ENCODE results near the gene TRDMT1. TPM values are rescaled to one million over a fixed set of nuclear protein-coding genes. Genes with fewer than 3 reads are reported as not detected.

The TRDMT1 gene
- total RNA-seq, 1 experiment from 2014 or later, result 20.2 TPM

GRCh38 chr10:17241611-17242333 lies 40.3 kb upstream of the TRDMT1 start:
- no peaks in the 10 kb centered on the region for H3K79me2 ChIP-seq (ENCODE audit: insufficient read depth, low read length)
- H3K23me2 ChIP-seq (ENCODE audit: insufficient read length, low read depth, low read length, poor library complexity, severe bottlenecking), result no peaks in the 10 kb centered on the region
- H3K4me1 Mint-ChIP-seq, result no peaks in the 10 kb centered on the region
- H3T11ph ChIP-seq (ENCODE audit: low read length), result no peak overlapping the region
- no peaks in the 10 kb centered on the region for H3K27me3 Mint-ChIP-seq (ENCODE audit: low read depth)
- H3K9me3 Mint-ChIP-seq, result peaks cover 4 to 6% of the 10 kb centered on the region in 2 experiments; a peak in 4 of 5 replicates
- no peak overlapping the region for H3K9ac ChIP-seq (ENCODE audit: extremely low read depth, insufficient read length, low read length)
- no peak overlapping the region for H3K4ac ChIP-seq (ENCODE audit: low read depth, low read length)
- no peak overlapping the region for H3K18ac ChIP-seq (ENCODE audit: insufficient read length, low read depth, low read length)
- H4K8ac ChIP-seq (replicated peaks; ENCODE audit: insufficient read length, low read depth, low read length), result no peak overlapping the region
- no peak overlapping the region for H3K4me2 ChIP-seq (ENCODE audit: insufficient read depth, insufficient read length, low read length)
- TF ChIP-seq CTCF (conservative IDR thresholded peaks at IDR 0.05), result no peak
- H3K9me3 ChIP-seq (ENCODE audit: control insufficient read depth, low read depth, low read length), result peaks cover under 1% of the 10 kb centered on the region
- no peak for DNase-seq
- H3K4me3 Mint-ChIP-seq, result no peak overlapping the region
- no peak overlapping the region for H3K56ac ChIP-seq (ENCODE audit: insufficient read length, low read depth, low read length)
- no peak overlapping the region for H2AFZ ChIP-seq (ENCODE audit: low read length)
- H3K23ac ChIP-seq (ENCODE audit: insufficient read length, low read depth, low read length), result no peak overlapping the region
- peaks cover 1 to 15% (median 6%) of the 10 kb centered on the region in 3 experiments; a peak in 6 of 7 replicates for H3K36me3 Mint-ChIP-seq (ENCODE audit: insufficient read depth in 1 of 3, low read depth in 3 of 3)
- no peak overlapping the region for H3K27ac ChIP-seq (ENCODE audit: insufficient read length, low read depth, low read length)
- H4K20me1 ChIP-seq (ENCODE audit: control insufficient read depth, insufficient read depth, insufficient read length), result no peaks in the 10 kb centered on the region
- no peaks in the 10 kb centered on the region for H3K27me3 ChIP-seq (ENCODE audit: insufficient read depth, low read length)
- no peak overlapping the region for H2BK5ac ChIP-seq (ENCODE audit: insufficient read length, low read length)
- no peak overlapping the region for H2BK20ac ChIP-seq (ENCODE audit: low read depth, low read length, poor library complexity, severe bottlenecking)
- no peak overlapping the region for H2BK12ac ChIP-seq (ENCODE audit: insufficient read length, low read depth, low read length)
- H2BK15ac ChIP-seq (ENCODE audit: low read depth, low read length), result no peak overlapping the region
- H2AK5ac ChIP-seq (ENCODE audit: insufficient read length, low read length), result no peak overlapping the region
- no peak overlapping the region for H3K14ac ChIP-seq (ENCODE audit: insufficient read depth, low read length)
- H2BK120ac ChIP-seq (ENCODE audit: low read depth, low read length, poor library complexity, severe bottlenecking), result no peak overlapping the region
- H4K91ac ChIP-seq (ENCODE audit: insufficient read length, low read depth, low read length), result no peak overlapping the region
- no peaks in the 10 kb centered on the region for H3K79me1 ChIP-seq (ENCODE audit: insufficient read depth, low read depth, low read length, poor library complexity, severe bottlenecking)
- no peaks in the 10 kb centered on the region for H3K4me1 ChIP-seq (ENCODE audit: insufficient read depth, low read length)
- WGBS (ENCODE audit: extremely low coverage, insufficient read length, low lambda C conversion rate), result no CpG with 5 or more reads among the region's 5 CpGs
- H3K27ac Mint-ChIP-seq, result no peak overlapping the region
- no peak overlapping the region for H4K5ac ChIP-seq (ENCODE audit: insufficient read length, low read depth, low read length)

Measured in H9 (cell line).